ENCODE measurements around the gene CACNB4.

The CACNB4 gene

GRCh38 chr2:151973013-151973900 lies 125.6 kb downstream of the CACNB4 start:
- no peaks in the 10 kb centered on the region for H3K36me3 ChIP-seq (ENCODE audit: control insufficient read depth, insufficient read depth, low read length)
- H3K27ac ChIP-seq (ENCODE audit: low read depth, low read length), result no peak overlapping the region
- no peak overlapping the region for H3K4me3 ChIP-seq (ENCODE audit: low read depth, low read length)
- H3K9me3 ChIP-seq (ENCODE audit: control insufficient read depth, insufficient read depth, low read depth, low read length), result no peaks in the 10 kb centered on the region
- H3K4me1 ChIP-seq (ENCODE audit: control insufficient read depth, insufficient read depth, low read length), result peaks cover 14% of the 10 kb centered on the region
- H3K9ac ChIP-seq (ENCODE audit: low read length), result no peak overlapping the region
- H3K27me3 ChIP-seq (ENCODE audit: control insufficient read depth, insufficient read depth, low read length), result no peaks in the 10 kb centered on the region

GRCh38 chr2:151972241-151973012 lies 126.4 kb downstream of the CACNB4 start:
- Histone ChIP-seq H3K4me3 (ENCODE audit: low read depth, low read length) (no peak overlapping the region), H3K9me3 (ENCODE audit: control insufficient read depth, insufficient read depth, low read depth, low read length) (no peaks in the 10 kb centered on the region), H3K27me3 (ENCODE audit: control insufficient read depth, insufficient read depth, low read length) (no peaks in the 10 kb centered on the region), H3K9ac (ENCODE audit: low read length) (no peak overlapping the region), H3K27ac (ENCODE audit: low read depth, low read length) (no peak overlapping the region), H3K36me3 (ENCODE audit: control insufficient read depth, insufficient read depth, low read length) (no peaks in the 10 kb centered on the region), H3K4me1 (ENCODE audit: control insufficient read depth, insufficient read depth, low read length) (peaks cover 14% of the 10 kb centered on the region)

GRCh38 chr2:151971301-151972051 lies 127.4 kb downstream of the CACNB4 start:
- Histone ChIP-seq H3K4me3 (ENCODE audit: low read depth, low read length) (no peak overlapping the region), H3K27me3 (ENCODE audit: control insufficient read depth, insufficient read depth, low read length) (no peaks in the 10 kb centered on the region), H3K27ac (ENCODE audit: low read depth, low read length) (no peak overlapping the region), H3K9ac (ENCODE audit: low read length) (no peak overlapping the region), H3K9me3 (ENCODE audit: control insufficient read depth, insufficient read depth, low read depth, low read length) (no peaks in the 10 kb centered on the region), H3K4me1 (ENCODE audit: control insufficient read depth, insufficient read depth, low read length) (peaks cover 14% of the 10 kb centered on the region), H3K36me3 (ENCODE audit: control insufficient read depth, insufficient read depth, low read length) (no peaks in the 10 kb centered on the region)

- Histone ChIP-seq H3K27me3 (ENCODE audit: control insufficient read depth, insufficient read depth, low read length) (no peaks in the 10 kb centered on the region), H3K27ac (ENCODE audit: low read depth, low read length) (no peak overlapping the region), H3K9ac (ENCODE audit: low read length) (no peak overlapping the region), H3K4me3 (ENCODE audit: low read depth, low read length) (no peak overlapping the region), H3K36me3 (ENCODE audit: control insufficient read depth, insufficient read depth, low read length) (no peaks in the 10 kb centered on the region), H3K4me1 (ENCODE audit: control insufficient read depth, insufficient read depth, low read length) (peaks cover 12% of the 10 kb centered on the region), H3K9me3 (ENCODE audit: control insufficient read depth, insufficient read depth, low read depth, low read length) (no peaks in the 10 kb centered on the region)
Measured at GRCh38 chr2:151968770-151969470, 129.9 kb downstream of the CACNB4 start.

- H3K9me3 ChIP-seq (ENCODE audit: control insufficient read depth, insufficient read depth, low read depth, low read length), result no peaks in the 10 kb centered on the region
- no peak overlapping the region for H3K27ac ChIP-seq (ENCODE audit: low read depth, low read length)
- no peak overlapping the region for H3K9ac ChIP-seq (ENCODE audit: low read length)
- peaks cover 5% of the 10 kb centered on the region for H3K4me1 ChIP-seq (ENCODE audit: control insufficient read depth, insufficient read depth, low read length)
- no peak overlapping the region for H3K4me3 ChIP-seq (ENCODE audit: low read depth, low read length)
- no peaks in the 10 kb centered on the region for H3K27me3 ChIP-seq (ENCODE audit: control insufficient read depth, insufficient read depth, low read length)
- H3K36me3 ChIP-seq (ENCODE audit: control insufficient read depth, insufficient read depth, low read length), result no peaks in the 10 kb centered on the region
Measured at GRCh38 chr2:151967829-151968722, 130.8 kb downstream of the CACNB4 start.

- Histone ChIP-seq H3K27ac (ENCODE audit: low read depth, low read length) (no peak overlapping the region), H3K36me3 (ENCODE audit: control insufficient read depth, insufficient read depth, low read length) (no peaks in the 10 kb centered on the region), H3K4me3 (ENCODE audit: low read depth, low read length) (no peak overlapping the region), H3K9ac (ENCODE audit: low read length) (no peak overlapping the region), H3K9me3 (ENCODE audit: control insufficient read depth, insufficient read depth, low read depth, low read length) (no peaks in the 10 kb centered on the region), H3K4me1 (ENCODE audit: control insufficient read depth, insufficient read depth, low read length) (no peaks in the 10 kb centered on the region), H3K27me3 (ENCODE audit: control insufficient read depth, insufficient read depth, low read length) (no peaks in the 10 kb centered on the region)
Measured at GRCh38 chr2:151965884-151966283, 133.0 kb downstream of the CACNB4 start.

GRCh38 chr2:151961558-151961957 lies 137.3 kb downstream of the CACNB4 start:
- Histone ChIP-seq H3K9ac (ENCODE audit: low read length) (no peak overlapping the region), H3K27me3 (ENCODE audit: control insufficient read depth, insufficient read depth, low read length) (no peaks in the 10 kb centered on the region), H3K36me3 (ENCODE audit: control insufficient read depth, insufficient read depth, low read length) (no peaks in the 10 kb centered on the region), H3K27ac (ENCODE audit: low read depth, low read length) (no peak overlapping the region), H3K4me1 (ENCODE audit: control insufficient read depth, insufficient read depth, low read length) (no peaks in the 10 kb centered on the region), H3K4me3 (ENCODE audit: low read depth, low read length) (no peak overlapping the region), H3K9me3 (ENCODE audit: control insufficient read depth, insufficient read depth, low read depth, low read length) (no peaks in the 10 kb centered on the region)

- Histone ChIP-seq H3K27me3 (ENCODE audit: control insufficient read depth, insufficient read depth, low read length) (no peaks in the 10 kb centered on the region), H3K4me3 (ENCODE audit: low read depth, low read length) (no peak overlapping the region), H3K9me3 (ENCODE audit: control insufficient read depth, insufficient read depth, low read depth, low read length) (no peaks in the 10 kb centered on the region), H3K27ac (ENCODE audit: low read depth, low read length) (no peak overlapping the region), H3K36me3 (ENCODE audit: control insufficient read depth, insufficient read depth, low read length) (no peaks in the 10 kb centered on the region), H3K9ac (ENCODE audit: low read length) (no peak overlapping the region), H3K4me1 (ENCODE audit: control insufficient read depth, insufficient read depth, low read length) (no peaks in the 10 kb centered on the region)
Measured at GRCh38 chr2:151959238-151959637, 139.6 kb downstream of the CACNB4 start.

- Histone ChIP-seq H3K9ac (ENCODE audit: low read length) (no peak overlapping the region), H3K27me3 (ENCODE audit: control insufficient read depth, insufficient read depth, low read length) (no peaks in the 10 kb centered on the region), H3K27ac (ENCODE audit: low read depth, low read length) (no peak overlapping the region), H3K4me1 (ENCODE audit: control insufficient read depth, insufficient read depth, low read length) (no peaks in the 10 kb centered on the region), H3K9me3 (ENCODE audit: control insufficient read depth, insufficient read depth, low read depth, low read length) (no peaks in the 10 kb centered on the region), H3K4me3 (ENCODE audit: low read depth, low read length) (no peak overlapping the region), H3K36me3 (ENCODE audit: control insufficient read depth, insufficient read depth, low read length) (no peaks in the 10 kb centered on the region)
Measured at GRCh38 chr2:151953467-151953866, 145.4 kb downstream of the CACNB4 start.
